Daoy (cell line): ENCODE data around the gene CDK15. TPM values are rescaled to one million over a fixed set of nuclear protein-coding genes. Genes with fewer than 3 reads are reported as not detected.
A peak's percentile ranks its signal among the peaks of the same experiment; 100 is the strongest.

Experiments
- DNase-seq: peaks from one replicate; pipeline ENCODE4 v3.0.0-alpha.2; 2015; ENCODE audit warnings: low read depth
- total RNA-seq: library from RNA; depleted of rRNA; stranded (reverse); fragments of >200 nt; shearing (Covaris generic); gene quantifications from 2 replicates; pipeline ENCODE4 v1.2.3, GENCODE V29; 2014

The CDK15 gene
- total RNA-seq, 1 experiment from 2014 or later: 14.9 TPM

DNA sequence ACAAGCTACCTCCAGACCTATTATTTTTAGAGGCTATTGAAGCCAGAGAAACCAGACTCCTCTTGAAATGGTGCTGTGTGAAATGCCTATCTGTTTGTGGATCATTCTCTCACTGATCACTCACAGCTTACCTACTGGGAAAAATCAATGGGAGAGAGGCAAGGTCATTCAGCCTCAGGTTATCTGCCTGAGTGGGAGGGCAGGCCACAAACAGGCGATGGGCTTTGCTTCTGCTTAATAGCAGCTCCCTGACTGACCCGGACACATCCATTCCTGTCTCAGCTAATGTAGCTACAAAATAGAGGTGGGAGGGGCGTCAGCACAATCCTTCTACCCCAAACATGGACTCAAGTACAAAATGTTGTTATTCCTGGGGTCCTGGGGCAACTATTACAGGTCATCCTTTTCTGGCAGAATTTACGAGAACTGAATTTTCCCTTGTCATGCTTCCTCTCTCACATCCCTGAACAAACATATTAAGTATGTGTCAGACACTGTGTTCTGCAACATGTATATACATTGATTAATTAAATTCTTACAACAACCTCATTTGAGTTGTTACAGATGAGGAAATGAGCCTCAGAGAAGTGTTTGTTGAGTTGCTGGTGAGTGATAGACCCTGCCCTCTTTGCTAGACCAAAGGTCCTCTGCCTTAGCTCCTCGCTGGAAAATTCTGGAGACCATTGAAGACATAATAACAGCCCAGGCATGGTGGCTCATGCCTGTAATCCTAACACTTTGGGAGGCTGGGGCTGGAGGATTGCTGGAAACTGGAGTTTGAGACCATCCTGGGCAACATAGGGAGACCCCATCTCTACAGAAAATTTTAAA lies 60.5 kb downstream of the CDK15 start:
- no peak for DNase-seq

DNA sequence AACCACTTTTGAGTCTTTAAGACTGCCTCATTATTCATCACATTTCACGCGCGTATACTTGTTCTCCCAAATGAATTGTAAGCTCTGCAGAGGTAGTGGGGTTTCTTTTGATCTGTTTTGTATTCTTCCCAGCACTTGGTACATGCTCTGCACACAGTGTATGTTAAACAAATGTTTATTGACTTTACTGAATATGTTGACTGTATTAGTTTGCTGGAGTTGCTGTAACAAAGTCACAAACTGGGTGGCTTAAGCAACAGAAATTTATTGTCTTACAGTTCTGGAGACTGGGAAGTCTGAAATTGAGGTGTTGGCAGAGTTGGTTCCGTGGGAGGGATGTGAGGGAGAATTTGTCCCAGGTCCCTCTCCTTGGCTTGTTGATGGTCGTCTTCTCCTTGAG lies 65.1 kb downstream of the CDK15 start:
- no peak for DNase-seq

DNA sequence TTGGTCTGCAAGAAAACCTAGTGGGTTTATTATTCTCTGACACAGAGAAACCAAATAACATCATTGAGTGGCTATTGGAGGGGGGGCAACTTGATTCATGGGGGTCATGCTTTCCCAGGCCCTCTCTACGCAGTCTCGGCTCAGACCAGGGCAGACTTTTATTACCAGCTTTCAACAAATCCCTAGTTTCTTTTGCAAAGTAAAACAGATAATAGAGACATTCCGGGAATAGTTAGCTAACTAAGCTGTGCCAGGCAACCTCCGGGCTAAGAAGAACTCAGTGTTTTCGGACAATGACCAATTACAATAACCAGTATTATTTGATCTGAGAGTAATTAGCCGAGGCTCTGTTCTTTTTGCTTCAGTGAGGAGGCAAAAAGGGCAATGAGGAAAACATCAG lies 66.3 kb downstream of the CDK15 start:
- DNase-seq: no peak

DNA sequence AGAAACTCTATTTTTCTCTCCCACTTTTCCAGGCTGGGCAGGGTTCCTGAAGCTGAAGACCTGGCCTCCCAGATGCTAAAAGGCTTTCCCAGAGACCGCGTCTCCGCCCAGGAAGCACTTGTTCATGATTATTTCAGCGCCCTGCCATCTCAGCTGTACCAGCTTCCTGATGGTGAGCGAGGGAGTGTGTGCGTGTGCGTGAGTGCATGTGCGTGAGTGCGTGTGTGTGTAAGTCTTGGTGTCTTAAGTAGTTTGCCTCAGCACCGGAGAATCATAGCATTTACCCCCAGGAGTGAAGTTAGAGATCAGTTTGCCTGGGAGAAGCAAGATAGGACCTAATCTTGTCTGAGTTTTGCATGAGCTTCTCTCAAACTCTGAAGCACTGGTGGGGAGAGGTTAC lies 73.7 kb downstream of the CDK15 start:
- DNase-seq: no peak

DNA sequence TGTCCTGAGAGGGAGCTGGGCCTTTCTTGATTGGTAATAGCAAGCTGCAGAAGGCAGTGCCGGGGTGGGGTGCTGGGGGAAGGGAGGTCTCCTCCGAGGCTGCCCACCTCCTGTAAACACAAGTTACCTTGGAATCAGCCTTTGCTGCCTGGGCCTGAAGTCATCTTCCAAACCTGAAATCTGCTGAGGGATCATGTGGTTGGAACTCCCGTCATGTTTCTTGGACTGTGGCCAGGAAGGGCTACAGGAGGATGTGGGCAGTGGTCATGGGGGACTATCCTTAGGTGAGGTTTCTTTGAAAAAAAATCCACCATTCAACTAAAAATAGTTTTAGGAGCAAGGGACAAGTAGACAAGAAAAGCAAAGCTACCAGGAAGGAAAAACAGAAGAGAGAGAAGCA lies 74.2 kb downstream of the CDK15 start:
- peak; percentile 56 for DNase-seq

DNA sequence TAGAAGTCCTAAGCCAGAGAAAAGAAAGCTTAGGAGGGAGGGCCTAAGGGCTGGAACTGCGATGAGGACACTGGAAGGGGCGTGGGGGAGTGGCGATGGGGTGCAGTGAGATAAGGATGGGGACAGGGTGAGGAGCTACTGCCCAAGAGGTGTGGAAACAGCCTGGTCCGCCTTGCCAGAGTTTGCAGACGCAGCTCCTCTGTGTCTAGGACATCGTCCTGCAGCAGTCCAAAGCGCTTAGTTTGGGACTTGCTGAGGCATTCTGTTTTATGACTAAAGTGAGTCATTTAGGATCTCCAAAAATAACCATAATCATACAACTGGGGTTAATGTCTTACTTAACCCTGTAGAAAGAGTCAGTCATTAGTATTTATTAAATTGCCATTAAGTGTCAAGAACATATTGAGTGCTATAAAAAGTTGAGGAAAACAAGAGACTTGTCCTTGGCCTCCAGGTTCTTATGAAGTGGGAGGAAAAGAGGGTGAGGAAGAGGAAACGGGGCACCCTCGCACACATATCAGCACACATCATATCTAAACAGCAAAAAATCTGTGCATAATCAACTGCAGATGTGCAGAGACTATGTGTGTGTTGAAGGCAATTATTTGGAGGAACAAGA lies 74.8 kb downstream of the CDK15 start:
- DNase-seq: no peak

DNA sequence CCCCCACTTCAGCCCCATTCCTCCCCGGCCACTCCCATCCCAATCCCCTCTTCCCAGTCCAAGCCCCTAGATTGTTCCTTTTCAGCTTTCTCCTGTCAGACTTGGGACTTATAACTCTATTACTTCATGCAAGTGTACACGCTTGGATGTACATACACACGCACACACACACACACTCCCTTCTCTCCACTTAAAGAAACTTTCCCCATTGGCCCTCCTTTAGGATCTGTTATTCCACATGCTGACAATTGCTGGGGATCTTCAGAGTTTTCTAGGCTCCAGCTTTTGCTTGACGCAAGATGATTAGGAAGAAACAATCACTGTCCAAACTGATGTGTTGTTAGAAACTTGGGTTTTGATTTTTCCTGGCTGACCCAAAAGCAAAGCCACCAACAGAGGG lies 75.4 kb downstream of the CDK15 start:
- DNase-seq: no peak

DNA sequence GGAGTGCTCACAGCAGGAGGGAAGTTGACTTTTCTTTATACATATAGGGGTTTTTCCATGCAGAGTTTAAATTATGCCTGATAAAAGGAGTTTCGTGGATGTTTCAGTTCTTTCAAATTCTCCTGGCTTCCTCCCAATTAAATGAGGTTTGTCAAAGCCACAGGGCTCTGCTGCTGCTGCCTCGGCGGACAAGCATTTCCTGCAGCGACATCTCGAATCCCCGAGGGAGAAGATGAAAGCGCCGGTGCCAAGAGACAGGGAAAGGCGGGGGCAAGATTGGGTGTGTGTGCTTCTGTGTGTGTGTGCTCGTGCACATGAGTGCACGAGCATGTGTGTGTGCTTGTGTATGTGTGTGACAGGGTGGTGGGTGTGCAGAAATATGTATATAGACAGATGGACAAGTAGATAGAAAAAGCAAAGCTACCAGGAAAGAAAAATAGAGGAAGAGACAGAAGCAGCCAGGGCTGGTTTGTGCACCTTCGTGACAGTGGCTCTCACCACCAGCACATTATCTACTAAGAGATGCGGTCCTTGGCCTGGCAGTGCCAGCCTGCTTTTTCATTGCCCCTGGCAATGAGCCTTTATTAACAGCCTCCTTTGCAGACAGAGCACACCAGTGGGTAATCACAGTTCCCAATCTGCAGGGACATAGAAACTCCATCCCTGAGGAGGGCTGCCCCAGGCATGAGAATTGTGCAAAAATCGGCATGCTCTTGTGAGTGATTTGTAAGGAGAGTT lies 76.2 kb downstream of the CDK15 start:
- DNase-seq: peak; percentile 54

DNA sequence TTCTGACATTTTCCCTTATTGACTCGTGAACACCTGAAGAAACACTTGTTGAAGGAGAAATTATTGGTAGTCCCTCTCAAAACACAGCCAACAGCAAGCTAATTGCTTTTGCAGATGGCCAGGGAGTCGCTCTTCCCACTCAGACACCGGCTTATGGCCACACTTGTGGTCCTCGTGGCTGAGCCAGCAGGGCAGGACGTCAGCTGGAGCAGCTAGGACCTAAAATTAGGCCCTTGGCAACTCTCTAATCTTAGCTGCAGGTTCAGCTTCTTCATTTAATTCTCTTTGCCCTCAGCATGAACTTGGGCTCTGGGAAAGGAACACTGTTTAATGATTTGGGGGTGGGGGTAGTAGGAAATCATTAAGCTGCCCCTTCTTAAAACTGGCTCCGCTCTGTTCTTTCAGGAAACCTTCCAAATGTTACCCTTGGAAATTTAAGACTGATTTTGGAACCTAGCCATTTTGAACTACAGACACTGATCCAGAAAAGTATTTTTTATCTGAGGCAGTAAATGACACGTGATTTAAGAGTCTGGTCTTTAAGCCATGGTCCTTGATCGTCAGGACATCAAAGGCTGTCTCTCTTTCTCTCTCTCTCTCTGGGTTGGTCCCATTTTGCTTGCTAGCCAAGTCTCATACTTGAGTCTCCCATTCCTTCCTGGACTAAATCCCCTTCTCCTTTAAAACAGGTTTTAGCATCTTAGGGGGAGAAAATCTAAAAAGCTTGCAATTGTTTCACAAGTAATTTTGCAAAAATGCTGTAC lies 77.5 kb downstream of the CDK15 start:
- DNase-seq: no peak

DNA sequence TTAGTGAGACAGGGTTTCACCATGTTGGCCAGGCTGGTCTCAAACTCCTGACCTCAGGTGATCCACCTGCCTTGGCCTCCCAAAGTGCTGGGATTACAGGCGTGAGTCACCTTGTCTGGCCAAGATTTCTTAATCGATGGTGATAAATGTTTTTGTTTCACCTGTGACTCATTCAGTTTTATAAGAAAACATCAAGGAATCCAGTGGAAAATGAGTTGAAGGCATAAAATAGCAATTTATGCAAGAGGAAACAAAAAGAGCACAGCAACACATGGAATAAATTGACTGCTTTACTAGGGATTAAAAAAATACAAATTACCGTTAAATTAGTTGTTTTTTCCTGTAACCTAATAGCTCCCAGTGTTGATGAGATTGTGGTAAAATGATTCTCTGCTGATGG lies 80.2 kb downstream of the CDK15 start:
- DNase-seq: peak; percentile 34

DNA sequence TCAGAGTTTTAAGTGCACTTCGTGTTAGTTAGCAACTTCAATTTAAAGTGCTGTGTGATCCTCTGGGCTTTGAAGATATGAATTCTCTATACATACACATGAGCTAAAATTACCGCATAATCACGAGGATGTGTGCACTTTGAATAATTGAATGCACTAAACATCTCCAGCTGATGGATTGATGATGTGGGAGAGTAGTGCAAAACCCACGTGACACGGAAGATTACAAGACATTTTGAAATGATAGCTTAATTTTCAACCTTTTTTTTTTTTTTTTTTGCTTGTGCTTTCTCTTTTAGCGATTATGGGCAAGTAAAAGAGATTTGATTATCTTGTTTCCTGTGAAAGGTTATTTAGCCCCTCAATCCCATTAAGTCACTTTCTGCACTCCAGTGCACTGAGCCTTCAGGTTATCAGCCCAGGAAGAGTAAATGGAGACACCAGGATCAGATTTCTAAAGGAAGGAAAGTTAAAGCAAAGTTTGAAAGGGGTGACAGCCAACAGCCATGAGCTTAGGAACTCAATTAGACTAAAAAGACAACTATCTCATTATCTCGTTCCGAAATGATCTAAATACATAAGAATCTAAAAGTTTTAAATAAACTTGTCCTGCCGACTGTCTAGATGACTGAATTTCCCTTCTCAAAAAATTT lies 81.6 kb downstream of the CDK15 start:
- no peak for DNase-seq

DNA sequence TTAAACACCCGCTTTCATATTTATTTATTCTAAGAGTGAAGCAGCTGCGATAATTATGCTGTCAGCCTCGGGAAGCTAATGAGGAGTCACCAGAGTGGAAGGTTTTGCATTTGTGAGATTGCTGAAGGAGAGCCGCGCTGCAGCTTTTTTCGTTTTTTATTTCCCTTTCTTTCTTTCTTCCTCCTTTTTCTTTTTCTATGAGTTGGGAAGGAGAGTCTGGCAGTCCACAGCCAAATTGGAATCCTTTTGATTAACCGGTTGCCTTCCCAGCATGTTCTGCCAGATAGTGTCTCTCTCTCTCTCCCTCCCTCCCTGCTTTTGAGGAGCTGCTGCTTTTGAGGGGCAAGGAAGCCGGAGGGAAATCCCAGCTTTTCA lies 82.1 kb downstream of the CDK15 start:
- no peak for DNase-seq

DNA sequence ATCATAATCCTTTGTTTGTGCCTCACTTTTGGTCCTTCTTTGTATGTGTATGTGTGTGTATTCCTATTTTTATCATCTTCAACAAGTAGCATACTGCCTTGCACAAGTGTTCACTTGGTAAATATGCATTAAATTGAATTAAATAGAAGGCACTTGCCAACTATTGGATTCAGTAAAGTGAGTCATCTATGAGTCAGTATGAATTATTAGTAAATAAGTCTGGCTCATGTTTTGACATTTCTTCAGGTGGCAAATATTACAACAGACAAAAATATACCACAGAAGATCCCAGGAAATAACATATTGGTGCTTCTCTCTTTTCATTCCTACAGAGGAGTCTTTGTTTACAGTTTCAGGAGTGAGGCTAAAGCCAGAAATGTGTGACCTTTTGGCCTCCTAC lies 84.1 kb downstream of the CDK15 start:
- DNase-seq: no peak

DNA sequence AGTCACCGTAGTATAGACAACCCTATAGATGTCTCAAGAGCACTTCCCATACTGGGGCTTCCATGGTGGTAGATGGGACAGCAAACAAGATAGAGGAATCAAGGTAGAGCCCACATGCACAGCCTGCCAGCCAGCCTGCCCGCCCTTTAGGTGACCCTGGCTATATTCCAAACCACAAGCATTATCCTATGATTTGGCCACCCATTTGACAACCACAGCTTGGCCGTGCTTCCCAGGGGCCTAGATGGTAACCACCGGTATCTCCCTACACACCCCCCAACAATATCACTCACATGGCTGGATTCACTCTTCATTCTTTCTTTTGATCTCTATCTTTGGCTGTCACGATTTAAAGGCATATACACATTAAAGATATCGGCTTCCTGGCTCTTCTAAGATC lies 85.3 kb downstream of the CDK15 start:
- DNase-seq: peak; percentile 47

DNA sequence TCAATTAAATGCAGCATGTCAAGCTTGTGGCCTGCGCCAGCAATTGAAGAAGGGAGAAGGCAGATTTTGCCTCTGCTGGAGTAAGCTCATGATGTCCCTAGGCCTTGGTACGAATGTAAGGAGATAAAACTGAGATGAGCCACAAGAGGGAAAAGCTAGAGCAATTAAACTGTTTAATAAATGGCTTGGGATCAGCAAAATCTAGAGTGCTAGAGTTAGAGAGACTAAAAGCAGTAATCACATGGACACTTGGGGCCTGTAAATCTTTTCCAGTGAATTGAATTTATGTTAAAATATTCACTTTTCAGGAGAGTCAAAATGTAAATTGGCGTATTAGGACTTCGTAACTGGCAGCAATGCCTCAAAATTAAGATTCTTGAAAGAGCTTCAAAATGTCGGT lies 86.2 kb downstream of the CDK15 start:
- DNase-seq: no peak

DNA sequence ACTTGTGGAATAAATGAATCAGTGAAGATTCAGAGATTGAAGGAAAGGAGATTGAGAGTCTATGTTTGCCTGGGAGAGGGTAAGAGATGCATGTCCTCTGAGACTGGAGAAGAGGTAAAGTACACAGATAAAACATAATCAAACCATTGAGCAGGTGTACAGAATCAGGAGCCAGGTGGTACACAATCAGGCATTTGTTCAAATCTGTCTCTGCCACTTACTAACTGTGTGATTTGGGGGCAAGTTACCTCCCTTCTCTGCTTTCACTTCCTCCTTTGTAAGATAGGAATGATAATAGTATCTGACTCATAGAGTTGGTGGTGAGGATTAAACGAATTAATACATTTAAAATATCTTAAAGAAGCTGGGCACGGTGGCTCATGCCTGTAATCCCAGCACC lies 94.0 kb downstream of the CDK15 start:
- no peak for DNase-seq

DNA sequence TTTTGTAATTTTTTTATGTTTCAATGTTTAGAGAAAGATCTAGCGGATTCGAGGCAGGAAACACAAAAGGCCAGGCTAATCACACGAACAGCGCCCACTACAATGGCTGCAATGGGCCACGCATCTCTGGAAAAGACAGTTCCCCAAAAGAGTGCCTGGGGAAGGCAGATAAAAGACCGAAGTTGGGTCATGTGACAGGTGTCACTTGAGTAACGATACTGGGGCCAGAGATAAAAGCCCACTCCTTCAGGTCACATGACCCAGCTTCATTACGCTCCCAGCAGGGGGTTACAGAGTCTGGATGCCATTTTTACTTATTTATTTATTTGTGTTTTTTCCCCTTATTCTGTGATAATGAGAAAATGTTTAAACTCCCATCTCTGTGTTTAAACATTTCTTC lies 95.4 kb downstream of the CDK15 start:
- no peak for DNase-seq

DNA sequence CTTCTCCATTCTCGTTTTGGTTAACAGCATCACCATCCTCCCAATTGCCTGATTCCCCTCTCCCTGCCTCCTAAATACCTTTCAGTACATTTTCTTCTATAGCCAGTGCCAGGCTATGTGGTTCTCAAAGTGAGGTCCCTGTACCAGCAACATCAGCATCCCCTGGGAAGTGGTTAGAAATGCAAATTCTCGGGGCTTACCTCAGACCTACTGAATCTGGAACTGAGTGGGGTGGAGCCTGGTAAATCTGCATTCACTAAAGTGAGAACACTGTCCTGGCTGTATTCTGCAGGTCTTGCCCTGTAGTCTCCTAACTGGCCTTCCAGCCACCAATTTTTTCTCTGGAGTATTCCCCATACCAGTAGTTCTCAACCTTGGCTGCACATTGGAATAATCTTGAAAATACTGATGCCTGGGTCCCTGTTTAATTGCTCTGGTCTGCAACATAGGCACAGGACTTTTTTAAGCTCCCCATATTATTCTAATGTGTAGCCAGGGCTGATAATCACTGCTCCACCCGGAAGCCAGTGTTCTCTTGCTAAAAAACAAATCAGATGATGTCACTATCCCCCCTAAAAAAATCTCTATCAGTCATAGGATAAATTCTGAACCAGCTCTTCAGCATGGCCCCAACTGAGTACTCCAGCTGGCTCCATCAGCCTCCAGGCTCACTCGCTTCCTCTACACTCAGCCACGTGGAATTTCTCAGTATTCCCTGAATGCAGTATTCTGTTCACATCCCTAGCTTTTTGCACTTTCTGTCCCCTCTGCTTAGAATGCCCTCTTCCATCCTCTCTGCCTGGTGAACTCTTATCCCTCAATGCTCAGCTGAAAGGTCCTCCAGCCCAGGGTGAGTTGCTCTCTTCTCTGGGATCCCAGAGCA lies 98.4 kb downstream of the CDK15 start:
- no peak for DNase-seq

DNA sequence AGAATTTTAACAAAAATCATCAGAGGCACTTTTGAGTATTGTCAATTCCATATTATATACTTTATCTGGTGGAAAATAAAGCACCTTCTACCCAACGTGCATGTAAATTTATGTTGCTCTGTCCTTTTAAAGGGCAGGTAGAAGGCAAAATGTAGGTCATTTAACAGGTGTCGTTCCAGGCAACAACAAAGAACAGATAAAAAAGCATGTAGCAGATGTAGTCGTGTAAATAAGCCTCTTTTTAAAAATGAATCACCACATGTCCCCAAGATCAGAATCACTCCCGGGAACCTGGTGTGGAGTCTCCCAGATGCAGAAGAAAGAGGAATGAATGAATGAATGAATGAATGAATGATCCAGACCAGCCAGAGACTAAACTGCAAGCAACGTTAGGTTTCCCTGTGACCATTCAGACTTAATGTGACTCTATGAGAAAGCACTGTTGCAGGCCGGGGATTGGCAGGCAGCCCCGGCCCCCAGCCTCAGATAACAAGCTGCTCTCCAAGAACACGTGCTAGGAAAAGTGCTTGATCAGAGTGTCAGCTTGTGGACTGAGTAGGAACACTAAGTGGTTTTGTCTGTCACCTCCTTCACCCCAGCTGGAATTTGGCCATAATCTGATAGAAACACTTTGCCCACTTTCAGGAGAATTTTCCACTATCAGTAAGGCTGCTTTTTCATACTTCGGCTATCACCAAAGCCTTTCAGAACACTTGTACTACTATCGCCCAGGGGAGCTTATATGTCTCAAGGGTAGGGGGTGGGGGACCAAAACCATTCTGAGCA lies 100.6 kb downstream of the CDK15 start:
- no peak for DNase-seq

DNA sequence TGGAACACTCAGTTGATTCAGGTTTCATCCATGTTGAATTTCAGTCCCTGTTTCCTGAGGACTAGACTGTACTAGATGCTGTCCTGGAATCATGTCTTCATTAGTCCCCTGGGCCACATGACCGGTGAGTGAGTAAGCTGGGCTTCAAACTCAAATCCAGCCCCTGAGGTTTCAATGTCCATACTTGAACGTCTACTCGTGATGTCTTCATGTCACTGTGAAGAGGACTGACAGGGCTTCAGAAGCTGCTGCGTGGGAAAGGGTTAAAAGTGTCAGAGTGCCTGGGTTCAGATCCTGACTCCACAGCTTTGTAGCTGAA lies 101.2 kb downstream of the CDK15 start:
- no peak for DNase-seq
